Stimulated activated CD8-positive, alpha-beta memory T cell treated with anti-CD3 and anti-CD28 coated beads, Interleukin-15, amount 100 ng/mL, for 24 hours (primary cell): ENCODE data around the gene TANGO6.
"Not testable (repeated sequence)": the region's sequence is repeated elsewhere in the genome, so short reads cannot be mapped to it uniquely, and the experiment has no call there.

Source experiments
- DNase-seq: peaks from one replicate; pipeline ENCODE4 v3.0.0-alpha.2; 2020; ENCODE audit warnings: low read depth

TANGO6 gene

GRCh38 chr16:69014811-69015210 is 171.5 kb downstream of the TANGO6 start:
- no peak for DNase-seq

GRCh38 chr16:69017036-69017783 is 173.9 kb downstream of the TANGO6 start:
- no peak for DNase-seq

GRCh38 chr16:69019811-69020210 is 176.5 kb downstream of the TANGO6 start:
- no peak for DNase-seq

GRCh38 chr16:69029121-69029520 is 185.8 kb downstream of the TANGO6 start:
- DNase-seq: no peak

GRCh38 chr16:69031877-69032301 is 188.6 kb downstream of the TANGO6 start:
- no peak for DNase-seq

GRCh38 chr16:69033151-69033949 is 190.0 kb downstream of the TANGO6 start:
- DNase-seq: no peak

GRCh38 chr16:69035375-69035774 is 192.0 kb downstream of the TANGO6 start:
- DNase-seq: no peak

GRCh38 chr16:69036399-69037091 is 193.2 kb downstream of the TANGO6 start:
- no peak for DNase-seq

GRCh38 chr16:69037373-69038160 is 194.2 kb downstream of the TANGO6 start:
- no peak for DNase-seq

- no peak for DNase-seq
Measured at GRCh38 chr16:69039333-69039941, 196.1 kb downstream of the TANGO6 start.

- no peak for DNase-seq
Measured at GRCh38 chr16:69040144-69040909, 197.0 kb downstream of the TANGO6 start.

- DNase-seq: no peak
Measured at GRCh38 chr16:69048328-69049120, 205.2 kb downstream of the TANGO6 start.

- no peak for DNase-seq
Measured at GRCh38 chr16:69049146-69049545, 205.8 kb downstream of the TANGO6 start.

GRCh38 chr16:69049603-69050375 is 206.5 kb downstream of the TANGO6 start:
- no peak for DNase-seq

GRCh38 chr16:69051517-69051830 is 208.1 kb downstream of the TANGO6 start:
- not testable (repeated sequence) for DNase-seq

GRCh38 chr16:69055008-69055407 is 211.7 kb downstream of the TANGO6 start:
- no peak for DNase-seq

GRCh38 chr16:69055980-69056379 is 212.6 kb downstream of the TANGO6 start:
- DNase-seq: no peak

GRCh38 chr16:69056421-69056820 is 213.1 kb downstream of the TANGO6 start:
- DNase-seq: no peak
